Activated CD4-positive, CD25-positive, alpha-beta regulatory T cell treated with anti-CD3 and anti-CD28 coated beads, Interleukin-2, amount 50 U/mL, for 24 hours (primary cell): ENCODE data around the gene SUSD1.
"Not testable (repeated sequence)": the region's sequence is repeated elsewhere in the genome, so short reads cannot be mapped to it uniquely, and the experiment has no call there.

Experiments
- ATAC-seq, 2 donors: fragments of 150-1000 bp; cut with Tn5 transposase; one replicate each; pipeline ENCODE4 v1.10.0; 2021; ENCODE audit warnings: mild to moderate bottlenecking in 1 of 2, moderate library complexity in 1 of 2

SUSD1 gene

DNA sequence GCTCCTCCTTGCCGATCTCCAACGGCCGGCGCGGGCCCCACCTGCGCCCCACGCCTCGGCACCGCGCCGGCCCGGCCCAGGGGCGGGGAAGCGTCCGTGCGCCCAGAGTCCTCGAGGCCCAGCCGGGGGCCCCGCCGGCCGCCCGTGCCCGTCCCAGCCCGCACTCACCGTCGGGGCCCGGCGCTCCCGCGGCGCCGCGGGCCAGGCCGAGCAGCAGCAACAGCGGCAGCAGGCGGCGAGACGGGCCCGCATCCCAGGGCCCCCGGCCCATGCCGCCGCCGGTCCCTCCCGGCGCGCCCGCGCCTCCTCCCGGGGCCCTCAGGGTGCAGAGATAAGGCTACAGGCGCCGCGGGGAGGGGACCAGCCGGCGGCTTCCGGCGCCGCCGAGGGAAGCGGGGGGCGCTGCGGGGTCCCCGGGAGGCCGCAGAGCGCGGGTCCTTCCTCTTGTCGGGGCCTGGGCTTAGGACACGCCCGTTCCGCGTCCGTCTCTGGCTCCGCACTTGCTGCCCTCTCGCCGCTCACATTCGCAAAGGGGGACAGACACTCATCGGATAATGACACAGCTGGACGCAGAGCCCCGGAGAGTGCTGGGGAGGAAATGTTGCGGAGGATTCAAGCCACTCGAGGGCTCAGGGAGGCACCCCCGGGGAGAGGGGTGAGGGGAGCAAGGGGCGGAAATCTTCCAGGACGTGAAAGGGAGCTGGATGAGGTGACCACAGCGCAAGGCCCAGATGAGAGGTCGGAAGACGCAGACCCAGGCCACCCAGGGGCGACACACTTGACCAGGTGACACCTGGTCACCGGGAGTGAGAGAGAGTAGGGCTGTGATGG, at the start of gene SUSD1:
Gene SUSD1, minus strand, starts transcription at position 333 of the 831 bp plus-strand sequence. Its CDS starts 62 bp downstream, at position 271.
- ATAC-seq: peak; percentile 39 to 49

DNA sequence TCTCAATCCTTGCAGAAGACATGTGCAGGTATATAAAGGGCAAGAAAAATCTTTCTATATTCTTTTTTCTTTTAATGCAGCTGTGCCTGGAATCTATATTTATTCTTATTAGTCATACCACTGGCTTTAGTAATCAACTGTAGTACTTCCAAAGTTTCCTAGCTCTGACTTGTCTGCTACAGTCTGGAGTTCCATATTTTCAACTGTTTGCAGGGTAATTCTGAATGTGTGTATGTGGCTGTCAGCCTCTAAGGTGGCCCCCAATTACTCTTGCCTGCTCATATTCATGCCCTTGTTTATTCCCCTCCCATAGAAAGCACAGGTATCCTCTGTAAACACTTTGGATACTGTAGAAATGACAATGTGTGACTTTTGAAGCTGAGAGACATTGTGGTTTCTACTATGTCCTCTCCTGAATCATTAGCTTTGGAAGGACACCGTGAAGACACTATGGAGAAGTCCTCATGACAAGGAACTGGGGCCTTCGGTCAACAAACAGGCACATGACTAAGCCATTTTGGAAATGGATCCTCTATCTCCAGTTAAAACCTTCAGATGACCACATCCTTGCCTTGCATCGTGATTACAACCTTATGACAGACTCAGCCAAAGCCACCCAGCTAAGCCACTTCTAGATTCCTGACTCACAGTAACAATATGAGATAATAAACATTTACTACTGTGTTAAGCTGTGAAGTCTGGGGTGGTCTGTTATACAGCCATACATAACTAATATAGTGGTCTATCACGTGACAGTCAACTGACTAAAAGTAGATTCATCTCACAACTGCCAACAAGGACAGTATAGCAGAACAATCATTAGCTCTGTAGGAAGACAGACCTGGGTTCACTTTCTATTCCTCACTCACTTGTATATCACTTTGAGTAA, 49.5 kb upstream of the SUSD1 start:
- ATAC-seq: peak; percentile 55 to 78

DNA sequence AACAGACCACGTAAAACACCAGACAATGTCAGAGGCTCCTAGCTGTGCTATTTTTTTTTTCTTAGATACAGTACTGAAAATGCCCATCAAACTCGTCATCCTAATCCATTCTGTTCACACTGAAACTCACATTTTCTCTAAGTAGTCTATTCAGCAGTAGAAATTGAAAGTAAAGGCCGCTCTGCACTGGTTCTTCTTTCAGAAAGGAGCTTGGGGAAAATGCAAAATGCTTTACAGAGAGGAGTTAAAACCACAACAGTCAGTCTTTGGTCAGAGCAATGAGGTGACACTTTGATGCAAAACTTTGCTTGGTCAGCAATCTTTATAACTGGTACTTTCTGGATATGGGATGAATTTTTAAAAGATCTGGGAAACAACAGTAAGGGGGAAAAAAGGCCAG, 43.8 kb upstream of the SUSD1 start:
- peak; percentile 71 to 85 for ATAC-seq

DNA sequence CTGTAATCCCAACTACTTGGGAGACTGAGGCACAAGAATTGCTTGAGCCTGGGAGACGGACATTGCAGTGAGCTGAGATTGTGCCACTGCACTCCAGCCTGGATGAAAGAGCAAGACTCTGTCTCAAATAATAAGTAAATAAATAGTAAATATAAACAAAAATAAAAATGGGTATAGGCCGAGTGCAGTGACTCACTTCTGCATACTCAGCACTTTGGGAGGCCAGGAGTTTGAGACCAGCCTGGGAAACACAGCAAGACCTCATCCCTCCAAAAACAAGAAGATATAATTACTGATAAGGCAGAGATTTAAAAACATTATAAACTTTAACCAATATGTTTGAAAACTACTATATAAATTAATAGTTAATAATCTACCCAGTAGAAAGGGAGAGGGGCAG, 37.8 kb upstream of the SUSD1 start:
- ATAC-seq: no peak

DNA sequence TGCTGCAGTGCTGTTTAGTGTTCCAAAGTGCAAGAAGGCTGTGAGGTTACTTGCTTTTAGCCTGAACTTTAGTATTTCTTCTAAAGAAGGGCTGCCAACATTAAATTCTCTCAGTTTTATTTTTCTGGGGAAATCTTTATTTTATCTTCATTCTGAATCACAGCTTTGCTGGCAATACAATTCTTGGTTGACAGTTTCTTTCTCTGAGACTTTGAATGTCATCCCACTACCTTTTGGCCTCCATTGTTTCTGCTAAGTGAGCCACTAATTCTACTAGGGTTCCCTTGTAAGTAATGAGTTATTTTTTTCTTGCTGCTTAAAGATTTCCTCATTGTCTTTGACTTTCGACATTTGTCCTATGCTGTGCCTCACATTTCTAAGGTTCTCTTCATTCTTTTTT, 32.4 kb upstream of the SUSD1 start:
- no peak for ATAC-seq

DNA sequence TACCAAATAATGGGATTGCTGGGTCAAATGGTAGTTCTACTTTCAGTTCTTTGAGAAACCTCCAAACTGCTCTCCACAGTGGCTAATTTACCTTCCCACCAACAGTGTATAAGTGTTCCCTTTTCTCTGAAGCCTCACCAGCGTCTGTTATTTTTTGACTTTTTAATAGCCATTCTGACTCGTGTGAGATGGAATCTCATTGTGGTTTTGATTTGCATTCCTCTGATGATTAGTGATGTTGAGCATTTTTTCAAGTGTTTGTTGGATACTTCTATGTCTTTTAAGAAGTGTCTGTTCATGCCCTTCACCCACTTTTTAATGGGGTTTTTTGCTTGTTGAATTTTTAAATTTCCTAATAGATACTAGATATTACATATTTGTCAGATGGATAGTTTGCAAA, 28.4 kb upstream of the SUSD1 start:
- ATAC-seq: no peak

DNA sequence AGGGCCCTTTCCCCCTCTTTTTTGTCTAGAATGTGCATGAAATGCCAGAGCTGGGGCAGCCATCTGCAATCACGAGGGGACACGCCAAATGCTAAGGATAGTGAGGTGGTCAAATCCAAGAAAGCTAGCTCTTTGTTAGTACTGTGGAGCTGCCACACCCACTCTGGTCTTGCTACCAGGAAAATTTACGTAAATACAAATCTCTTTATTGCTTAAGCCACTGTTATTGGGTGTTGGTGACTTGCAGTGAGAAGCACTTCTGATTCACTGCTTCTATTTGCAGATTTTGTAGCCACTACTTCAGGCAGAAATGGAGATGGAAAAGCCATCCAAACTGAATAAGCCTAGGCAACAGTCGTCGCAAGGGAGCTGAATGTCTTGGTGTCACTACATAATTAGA, 25.6 kb upstream of the SUSD1 start:
- ATAC-seq: no peak

DNA sequence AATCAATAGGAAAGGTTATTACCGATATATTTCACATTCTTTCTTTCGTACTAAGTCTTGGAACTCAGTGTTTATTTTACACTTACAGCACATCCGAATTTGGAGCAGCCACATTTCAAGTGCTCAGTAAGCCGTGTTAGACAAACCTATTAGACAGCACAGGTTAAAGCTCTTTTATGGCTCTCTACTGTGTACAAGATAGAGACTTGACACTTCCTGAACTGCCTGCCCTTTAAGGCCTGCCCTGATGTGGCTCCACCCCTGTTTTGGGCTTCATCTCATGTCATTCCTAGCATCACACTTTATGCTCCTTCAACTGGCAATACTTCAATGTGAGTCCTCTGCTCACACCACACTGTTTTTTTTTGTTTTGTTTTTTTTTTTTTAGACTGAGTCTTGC, 23.5 kb upstream of the SUSD1 start:
- no peak for ATAC-seq

DNA sequence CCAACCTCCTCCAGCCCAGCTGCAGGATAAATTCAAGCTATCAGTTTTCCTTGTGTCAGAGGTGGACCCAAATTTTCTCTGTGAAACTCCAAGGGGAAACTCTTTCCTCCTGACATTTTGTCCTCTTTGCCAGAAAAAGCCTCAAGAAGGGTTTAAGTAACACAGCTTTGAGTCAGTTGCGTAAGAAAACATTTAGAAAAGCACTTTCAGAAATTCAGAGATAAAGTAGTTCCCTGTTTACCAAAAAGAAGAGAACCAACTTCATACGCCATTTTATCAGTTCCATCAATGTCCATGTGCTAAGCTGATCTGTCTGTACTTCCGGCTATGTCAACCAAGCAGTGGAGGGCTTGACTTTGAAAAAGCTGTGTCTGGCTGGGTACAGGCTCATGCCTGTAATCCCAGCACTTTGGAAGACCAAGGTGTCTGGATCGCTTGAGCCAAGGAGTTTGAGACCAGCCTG, 19.9 kb upstream of the SUSD1 start:
- no peak for ATAC-seq

DNA sequence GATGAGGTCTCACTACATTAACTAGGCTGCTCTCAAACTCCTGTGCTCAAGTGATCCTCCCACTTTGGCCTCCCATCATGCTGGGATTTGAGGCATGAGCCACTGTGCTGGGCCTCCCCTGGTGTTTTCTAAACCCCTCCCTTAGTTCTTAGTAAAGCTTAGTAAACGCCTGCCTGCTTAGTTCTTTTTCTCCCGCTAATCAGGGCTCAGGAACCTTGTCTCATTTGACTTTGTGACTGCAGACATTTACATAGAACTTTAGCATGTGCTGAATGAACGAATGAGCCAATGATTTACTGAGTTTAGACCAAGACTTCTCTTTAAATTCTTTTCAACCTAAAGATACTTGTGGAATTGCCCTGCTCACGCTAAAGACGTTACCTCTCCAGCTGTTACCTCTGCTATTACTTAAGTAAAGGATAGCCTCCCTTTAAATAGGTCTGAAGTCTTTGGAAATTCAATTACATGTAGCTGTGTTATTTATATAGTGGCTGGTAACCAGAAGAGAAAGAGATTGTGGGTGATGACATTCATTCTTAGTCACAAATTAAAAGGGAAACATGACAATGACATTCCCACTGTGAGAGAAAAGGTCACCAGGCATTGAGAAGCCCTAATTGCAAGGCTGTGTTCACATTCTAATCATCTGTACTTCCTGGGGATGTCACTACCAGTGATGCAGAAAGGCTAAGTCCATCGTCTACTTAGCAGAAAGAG, 18.6 kb upstream of the SUSD1 start:
- no peak for ATAC-seq

DNA sequence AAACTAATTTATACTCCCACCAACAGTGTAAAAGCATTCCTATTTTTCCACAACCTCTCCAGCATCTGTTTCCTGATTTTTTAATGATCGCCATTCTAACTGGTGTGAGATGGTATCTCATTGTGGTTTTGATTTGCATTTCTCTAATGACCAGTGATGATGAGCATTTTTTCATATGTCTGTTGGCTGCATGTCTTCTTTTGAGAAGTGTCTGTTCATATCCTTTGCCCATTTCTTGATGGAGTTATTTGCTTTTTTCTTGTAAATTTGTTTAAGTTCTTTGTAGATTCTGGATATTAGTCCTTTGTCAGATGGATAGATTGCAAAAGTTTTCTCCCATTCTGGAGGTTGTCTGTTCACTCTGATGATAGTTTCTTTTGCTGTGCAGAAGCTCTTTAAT, 15.2 kb upstream of the SUSD1 start:
- not testable (repeated sequence) for ATAC-seq

DNA sequence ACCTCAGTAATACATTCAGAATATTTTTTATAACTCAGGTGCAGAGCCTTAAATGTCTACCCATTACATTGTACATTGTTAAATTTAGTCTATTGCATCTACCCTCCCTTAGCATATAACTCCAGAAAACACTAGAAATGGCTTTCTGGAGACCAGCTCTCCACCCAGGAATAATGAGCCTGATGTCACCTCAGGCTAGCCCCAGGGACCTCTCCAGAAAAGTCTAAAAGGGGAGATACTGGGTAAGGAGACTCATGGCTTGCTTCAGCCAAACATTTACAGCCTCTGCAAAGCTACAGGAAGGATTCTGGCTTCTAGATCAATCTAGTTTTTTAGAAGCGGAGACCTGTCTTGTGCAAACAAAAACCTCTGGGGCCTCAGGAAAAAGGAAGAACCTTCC, 13.8 kb upstream of the SUSD1 start:
- no peak for ATAC-seq

DNA sequence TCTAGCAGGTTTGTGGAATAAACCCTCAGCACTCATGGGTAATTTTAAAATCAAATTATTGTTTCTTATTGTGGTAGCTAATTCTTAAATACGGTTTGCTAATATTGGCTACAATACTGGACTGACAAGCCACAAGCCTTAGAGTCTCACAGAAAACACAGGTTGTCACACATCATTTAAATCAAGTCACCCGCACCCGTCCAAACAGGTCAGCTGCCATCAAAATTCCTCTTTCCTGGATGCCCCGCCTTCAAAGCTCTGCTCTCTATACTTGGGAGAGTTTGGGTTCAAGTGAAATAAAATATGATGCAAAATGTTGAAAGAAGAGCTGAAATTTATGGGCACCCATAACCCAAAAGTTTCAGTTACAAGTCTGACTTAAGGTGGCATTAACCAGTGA, 12.3 kb upstream of the SUSD1 start:
- ATAC-seq: no peak

DNA sequence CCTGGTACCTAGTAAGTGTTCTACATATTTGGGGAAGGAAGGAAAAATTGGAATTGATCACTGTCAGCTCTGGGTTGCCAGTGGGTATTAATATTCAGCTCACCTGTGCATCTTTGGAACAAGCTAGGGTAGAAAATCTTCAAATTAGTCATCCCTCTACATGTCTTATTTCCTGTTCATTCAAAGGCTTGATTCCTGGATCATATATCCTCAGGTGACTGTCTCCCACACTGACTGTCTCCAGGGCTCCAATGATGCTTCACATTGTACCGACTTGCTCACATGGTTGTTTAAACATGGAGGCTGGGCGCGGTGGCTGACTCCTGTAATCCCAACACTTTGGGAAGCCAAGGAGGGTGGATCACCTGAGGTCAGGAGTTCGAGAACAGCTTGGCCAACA, 11.6 kb upstream of the SUSD1 start:
- ATAC-seq: no peak

DNA sequence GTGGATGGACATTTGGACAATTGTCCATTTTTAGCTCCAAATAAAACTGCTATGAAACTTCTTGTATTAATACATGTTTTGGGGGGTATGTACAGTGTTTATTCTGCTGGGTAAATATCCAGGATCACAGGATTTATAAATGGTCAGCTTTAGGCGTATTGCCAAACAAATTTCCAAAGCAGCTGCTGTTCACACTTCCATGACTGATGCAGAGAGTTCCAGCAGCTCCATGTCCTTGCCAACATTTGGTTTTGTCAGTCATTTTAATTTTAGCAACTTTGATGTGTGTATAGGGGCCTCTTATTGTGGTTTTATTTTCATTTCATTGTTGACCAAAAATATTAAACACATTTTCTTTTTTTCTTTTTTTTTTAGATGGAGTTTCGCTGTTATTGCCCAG, 9.8 kb upstream of the SUSD1 start:
- no peak for ATAC-seq

DNA sequence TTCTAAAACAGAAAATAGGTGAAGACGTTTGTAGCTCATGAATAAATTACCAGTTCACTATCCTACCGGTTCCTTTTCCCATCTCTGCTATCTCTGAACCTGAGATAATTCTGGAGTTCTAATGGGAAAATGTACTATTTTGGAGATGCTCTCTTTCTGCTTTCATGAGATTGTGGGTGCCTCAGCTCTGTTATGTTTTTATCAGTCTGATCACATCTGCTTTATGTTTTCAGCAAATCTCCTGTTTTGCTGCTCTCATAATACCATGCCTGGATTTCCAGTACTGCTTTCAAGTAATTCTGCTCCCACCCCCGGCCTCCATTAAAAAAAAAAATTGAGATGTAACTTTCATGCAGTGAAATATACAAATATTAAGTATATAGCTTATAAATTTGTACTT, 9.1 kb upstream of the SUSD1 start:
- ATAC-seq: no peak

DNA sequence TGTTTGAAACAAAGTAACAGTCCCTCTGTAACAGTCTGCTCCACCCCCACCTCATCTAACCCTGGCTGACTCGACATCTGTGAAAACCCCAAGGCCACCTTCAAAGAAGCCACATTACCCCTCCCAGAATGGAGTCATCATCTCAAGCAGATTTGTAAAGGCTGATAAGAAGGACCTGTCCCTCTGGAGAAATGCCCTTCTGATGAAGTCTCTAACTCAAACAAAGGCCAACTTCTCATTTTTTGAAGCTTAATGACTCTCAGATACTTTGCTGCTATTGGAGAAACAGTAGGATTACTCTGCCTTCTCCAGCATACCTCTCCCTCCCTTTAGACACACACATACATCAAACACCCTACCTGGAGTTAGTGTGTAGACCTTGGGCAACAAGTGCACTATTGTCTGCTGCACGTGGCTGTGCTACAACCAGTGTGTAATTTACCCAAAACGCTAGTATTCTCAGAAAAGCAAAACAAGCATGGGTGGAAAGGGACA, 5.3 kb upstream of the SUSD1 start:
- peak; percentile 88 to 91 for ATAC-seq

DNA sequence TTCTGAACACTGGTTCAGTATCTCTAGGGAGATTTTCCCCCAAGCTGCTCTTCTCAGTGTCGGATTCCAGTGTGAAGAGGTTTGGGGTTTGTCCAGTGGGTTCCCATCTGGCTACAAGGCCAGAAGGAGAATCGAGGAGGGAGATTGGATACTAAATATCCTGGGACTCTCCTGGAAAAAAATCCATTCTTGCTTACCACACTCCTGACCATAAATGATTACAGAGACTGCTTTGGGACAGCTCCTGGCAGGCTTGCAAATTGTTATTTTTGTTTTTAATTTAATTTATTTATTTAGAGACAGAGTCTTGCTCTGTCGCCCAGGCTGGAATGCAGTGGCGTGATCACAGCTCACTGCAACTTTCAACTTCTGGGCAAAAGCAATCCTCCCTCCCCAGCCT, 4.7 kb upstream of the SUSD1 start:
- ATAC-seq: no peak

DNA sequence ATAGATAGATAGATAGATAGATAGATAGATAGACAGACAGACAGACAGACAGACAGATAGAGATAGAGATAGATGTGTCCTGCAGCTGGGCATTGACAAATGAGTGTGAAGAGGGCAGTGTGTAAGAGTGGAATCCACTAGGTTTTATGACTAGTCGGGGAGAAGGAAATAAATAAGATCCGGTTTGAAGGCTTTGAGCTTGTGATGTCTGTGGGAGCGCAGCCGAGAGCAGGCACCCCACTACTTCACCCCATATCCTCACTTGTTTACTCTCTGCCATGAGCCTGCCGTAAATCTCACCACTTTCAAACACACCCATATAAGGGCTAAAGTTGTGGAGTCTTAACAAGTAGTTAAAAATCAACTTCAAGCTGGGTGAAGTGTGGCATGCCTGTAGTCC, 1.4 kb upstream of the SUSD1 start:
- no peak for ATAC-seq

DNA sequence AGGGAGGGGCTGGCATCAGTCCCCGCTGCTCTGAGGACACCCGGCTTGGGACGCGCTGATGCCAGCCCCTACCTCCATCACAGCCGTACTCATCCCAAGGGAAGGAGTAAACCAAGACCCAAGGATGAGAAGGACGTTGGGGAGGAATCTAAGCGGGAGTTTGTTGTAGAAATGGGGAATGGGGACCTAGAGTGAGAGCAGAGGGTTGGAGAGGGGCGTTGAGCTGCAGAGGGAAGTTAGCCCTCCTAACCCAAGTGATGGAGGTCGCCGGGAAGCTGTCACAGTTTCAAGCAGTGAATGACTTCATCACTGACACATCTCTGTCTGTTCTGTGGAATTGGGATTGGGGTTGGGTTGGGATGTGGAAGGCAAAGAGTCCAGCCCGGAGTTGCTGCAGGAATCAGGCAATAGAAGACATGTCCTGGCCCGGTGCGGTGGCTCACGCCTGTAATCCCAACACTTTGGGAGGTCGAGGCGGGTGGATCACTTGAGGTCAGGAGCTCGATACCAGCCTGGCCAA, 759 bp upstream of the SUSD1 start:
- ATAC-seq: no peak

DNA sequence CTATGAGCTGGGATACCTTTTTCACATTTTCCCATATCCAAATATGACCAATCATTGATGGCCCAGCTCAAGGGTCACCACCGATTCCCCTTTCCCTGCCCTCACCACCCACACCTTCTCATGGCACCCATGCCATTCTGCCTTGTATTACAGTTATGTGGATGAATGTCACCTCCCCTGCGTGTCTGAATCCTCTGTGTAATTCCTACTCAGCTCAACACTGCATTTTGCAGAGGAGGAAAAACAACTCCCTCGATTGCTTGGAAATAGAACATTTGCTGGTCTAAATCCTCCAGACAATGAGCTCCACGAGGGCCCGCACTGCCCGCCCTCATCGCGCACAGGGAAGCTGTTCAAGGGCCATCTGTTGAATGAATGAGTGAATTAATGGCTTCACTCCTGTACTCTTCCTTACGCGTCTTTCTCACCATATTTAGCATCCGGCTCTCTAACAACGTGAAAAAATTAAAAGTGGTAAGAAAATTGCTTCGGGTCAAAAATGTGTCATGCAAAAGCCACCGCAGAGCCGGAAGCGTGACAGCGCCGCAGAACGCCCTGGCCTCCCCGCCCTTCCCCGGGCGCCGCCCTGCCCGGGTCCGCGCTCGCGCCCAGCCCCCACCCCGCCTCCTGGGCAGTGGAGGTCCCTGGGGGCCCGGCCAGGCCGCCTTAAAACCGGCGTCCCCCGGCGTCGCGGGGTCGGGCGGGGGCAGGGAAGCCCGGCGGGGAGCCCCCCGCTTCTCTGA, 704 bp downstream of the SUSD1 start:
- ATAC-seq: peak; percentile 88 to 90
